ENCODE data around the gene FCF1.

GRCh38 chr14:74691456-74691855 lies 21.5 kb upstream of the FCF1 start:
- TF ChIP-seq CTCF (conservative IDR thresholded peaks at IDR 0.05; ENCODE audit: low read depth, low read length) (no peak), USF2 (IDR thresholded peaks at IDR 0.05; ENCODE audit: low read depth, low read length) (no peak), ELK1 (IDR thresholded peaks at IDR 0.05; ENCODE audit: borderline replicate concordance, low read depth, low read length) (no peak), POLR2A (IDR thresholded peaks at IDR 0.05; ENCODE audit: low read depth, low read length) (no peak)
